ENCODE data around the gene DPYSL4. TPM values are rescaled to one million over a fixed set of nuclear protein-coding genes. Genes with fewer than 3 reads are reported as not detected.

Gene DPYSL4
- total RNA-seq, 6 donors from 2014 or later, result 0.11 to 2.2 (median 0.79) TPM; not detected in 1

DNA sequence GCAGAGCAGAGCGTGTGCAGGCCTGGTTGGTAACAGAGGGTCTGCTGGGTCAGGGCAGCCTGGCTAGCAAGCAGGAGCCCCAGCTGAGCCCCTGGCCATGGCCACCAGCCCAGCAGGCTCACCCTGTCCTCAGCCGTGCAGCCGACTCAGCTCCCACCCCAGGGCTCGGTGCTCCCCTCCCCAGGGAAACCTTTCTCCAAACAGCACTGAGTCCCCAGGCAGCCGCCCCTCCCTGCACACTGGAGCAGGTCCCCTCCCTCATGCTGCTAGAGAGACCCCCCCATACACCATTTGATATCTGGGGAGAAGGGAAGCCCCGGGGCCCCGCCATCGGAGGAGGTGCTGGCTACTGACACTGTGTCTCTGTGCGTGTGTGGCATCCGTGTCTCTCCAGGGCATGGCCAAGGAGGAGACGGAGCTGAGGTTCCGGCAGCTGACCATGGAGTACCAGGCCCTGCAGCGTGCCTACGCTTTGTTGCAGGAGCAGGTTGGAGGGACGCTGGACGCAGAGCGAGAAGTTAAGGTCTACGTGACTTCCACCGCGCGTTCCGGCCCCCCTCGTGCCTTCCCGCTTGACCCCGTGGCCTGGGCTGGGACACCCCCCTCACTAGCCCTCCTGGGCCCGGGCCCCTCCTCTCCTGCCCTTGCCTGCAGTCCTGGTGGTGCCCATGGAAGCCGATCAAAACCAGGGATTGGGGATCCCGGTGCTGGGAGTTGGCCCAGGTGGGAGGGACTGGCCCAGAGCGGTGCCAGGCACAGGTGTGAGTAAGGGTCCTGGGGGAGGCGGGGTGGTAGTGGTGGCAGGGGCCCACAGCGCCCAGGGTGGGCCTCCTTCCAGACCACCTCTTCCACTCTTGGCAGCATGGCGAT is 45.0 kb upstream of the DPYSL4 start:
- DNase-seq, result no peak
- H3K9me3 ChIP-seq, result no peaks in the 10 kb centered on the region
- H3K27ac ChIP-seq, result no peak overlapping the region
- peaks cover 0 to 10% (median 0%) of the 10 kb centered on the region in 4 donors for H3K4me1 ChIP-seq
- H3K4me3 ChIP-seq, result no peak overlapping the region
- 84 to 88% methylated on average over 19 to 32 of the region's 32 CpGs for WGBS, 2 donors
- H3K36me3 ChIP-seq, result no peaks in the 10 kb centered on the region
- peaks cover 0 to 9% (median 3%) of the 10 kb centered on the region in 4 donors for H3K27me3 ChIP-seq
- TF ChIP-seq POLR2AphosphoS5 (IDR thresholded peaks at IDR 0.05) (no peak), EP300 (IDR thresholded peaks at IDR 0.05) (no peak)
- TF ChIP-seq, protein P1, sequence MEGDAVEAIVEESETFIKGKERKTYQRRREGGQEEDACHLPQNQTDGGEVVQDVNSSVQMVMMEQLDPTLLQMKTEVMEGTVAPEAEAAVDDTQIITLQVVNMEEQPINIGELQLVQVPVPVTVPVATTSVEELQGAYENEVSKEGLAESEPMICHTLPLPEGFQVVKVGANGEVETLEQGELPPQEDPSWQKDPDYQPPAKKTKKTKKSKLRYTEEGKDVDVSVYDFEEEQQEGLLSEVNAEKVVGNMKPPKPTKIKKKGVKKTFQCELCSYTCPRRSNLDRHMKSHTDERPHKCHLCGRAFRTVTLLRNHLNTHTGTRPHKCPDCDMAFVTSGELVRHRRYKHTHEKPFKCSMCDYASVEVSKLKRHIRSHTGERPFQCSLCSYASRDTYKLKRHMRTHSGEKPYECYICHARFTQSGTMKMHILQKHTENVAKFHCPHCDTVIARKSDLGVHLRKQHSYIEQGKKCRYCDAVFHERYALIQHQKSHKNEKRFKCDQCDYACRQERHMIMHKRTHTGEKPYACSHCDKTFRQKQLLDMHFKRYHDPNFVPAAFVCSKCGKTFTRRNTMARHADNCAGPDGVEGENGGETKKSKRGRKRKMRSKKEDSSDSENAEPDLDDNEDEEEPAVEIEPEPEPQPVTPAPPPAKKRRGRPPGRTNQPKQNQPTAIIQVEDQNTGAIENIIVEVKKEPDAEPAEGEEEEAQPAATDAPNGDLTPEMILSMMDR (IDR thresholded peaks at IDR 0.05), result no peak
- no peak for ATAC-seq (ENCODE audit: low FRiP score in 2 of 2)

DNA sequence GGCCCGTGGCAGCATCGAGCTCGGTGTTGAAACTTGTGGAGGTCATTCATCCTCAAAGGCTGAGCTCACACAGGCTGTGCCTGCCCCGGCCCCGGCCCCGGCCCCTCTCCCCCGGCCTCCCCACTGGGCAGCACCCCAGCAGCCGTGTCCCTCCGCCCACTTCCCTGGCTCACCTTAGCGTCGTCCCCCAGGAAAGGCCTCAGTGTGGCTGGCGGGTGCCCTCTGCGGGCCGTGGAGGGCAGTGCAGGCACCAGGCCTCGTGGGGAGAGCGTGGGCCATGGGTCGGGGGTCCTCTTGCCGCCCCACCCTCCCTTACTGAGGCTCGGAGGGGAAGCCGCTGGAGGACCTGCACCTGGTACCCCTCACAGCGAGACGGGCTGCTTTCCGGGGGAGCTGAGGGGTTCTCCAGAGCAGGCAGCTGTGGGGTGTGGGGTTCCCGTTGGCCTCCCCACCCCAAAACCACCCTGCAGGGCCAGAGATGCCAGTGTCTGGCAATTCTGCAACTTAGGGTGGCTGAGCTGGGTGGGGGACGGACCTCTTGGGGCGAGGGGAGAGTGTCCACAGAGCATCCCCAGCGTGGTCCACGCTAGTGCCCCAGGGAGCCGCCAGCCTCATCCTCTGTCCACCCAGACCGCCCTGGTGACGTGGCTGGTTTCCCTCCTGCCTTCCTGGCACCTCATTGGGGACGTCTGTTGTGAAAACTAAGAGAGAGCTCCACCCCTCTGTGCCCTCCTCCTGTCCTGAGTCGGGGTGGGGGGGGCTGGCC is 44.2 kb upstream of the DPYSL4 start:
- no peak for TF ChIP-seq EP300 (IDR thresholded peaks at IDR 0.05)
- TF ChIP-seq, protein P1 (IDR thresholded peaks at IDR 0.05), result peak; percentile 81 to 87 (median 83)
- peak; percentile 39 to 92 for DNase-seq
- ATAC-seq (ENCODE audit: low FRiP score in 2 of 2), result peak; percentile 60 to 61
- Histone ChIP-seq H3K27ac (no peak overlapping the region), H3K4me1 (peaks cover 0 to 10% (median 0%) of the 10 kb centered on the region in 4 donors), H3K27me3 (peaks cover 0 to 9% (median 3%) of the 10 kb centered on the region in 4 donors), H3K9me3 (no peaks in the 10 kb centered on the region), H3K4me3 (no peak overlapping the region), H3K36me3 (no peaks in the 10 kb centered on the region)
- WGBS, 2 donors, result 24 to 28% methylated on average over 16 to 33 of the region's 33 CpGs

DNA sequence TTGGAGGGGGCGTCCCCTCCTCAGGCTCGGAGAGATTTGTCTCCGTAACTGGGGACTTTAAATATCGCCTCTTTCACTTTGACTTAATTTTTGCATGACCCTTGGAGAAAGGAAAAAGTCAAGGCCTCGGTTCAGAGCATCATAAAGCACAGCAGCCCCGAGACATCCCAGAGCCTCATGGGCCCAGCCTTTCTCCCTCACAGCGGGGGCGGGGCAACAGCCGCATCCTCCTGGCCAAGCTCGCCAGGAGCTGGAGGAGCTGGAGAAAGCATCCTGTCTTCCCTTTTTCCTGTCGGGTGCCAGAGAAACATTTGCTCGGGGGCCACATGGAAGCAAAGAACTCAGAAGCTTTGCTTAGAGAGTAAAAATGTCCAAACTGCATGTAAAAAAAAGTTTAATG is 43.6 kb upstream of the DPYSL4 start:
- Histone ChIP-seq H3K4me3 (no peak overlapping the region), H3K4me1 (peaks cover 0 to 10% (median 0%) of the 10 kb centered on the region in 4 donors), H3K27me3 (peaks cover 0 to 9% (median 3%) of the 10 kb centered on the region in 4 donors), H3K9me3 (no peaks in the 10 kb centered on the region), H3K36me3 (no peaks in the 10 kb centered on the region), H3K27ac (no peak overlapping the region)
- TF ChIP-seq POLR2AphosphoS5 (IDR thresholded peaks at IDR 0.05), result no peak
- no peak for TF ChIP-seq POLR2A (IDR thresholded peaks at IDR 0.05)
- TF ChIP-seq EP300 (IDR thresholded peaks at IDR 0.05), result no peak
- TF ChIP-seq, protein P1 (IDR thresholded peaks at IDR 0.05), result no peak
- DNase-seq (no peak), ATAC-seq (ENCODE audit: low FRiP score in 2 of 2) (no peak)
- 11 to 30% methylated on average over 3 to 12 of the region's 12 CpGs for WGBS, 2 donors

DNA sequence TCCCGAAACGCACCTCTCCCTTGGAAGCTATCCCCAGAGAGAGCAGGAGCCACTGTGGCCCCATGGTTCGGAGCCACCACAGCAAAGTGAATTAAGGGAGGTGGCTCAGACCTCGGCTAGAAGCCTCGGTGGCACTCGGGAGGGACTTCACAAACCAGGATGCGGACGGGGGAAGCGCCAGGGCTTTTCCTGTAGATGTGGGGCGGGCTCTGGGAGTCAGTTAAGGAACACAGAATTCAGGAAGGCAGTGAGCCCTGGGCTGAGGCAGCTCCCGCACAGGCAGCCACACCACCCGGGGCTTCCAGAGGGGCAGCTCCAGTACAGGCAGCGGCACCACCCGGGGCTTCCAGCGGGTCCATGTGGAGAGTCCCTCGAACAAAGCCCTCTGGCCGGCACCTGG is 42.7 kb upstream of the DPYSL4 start:
- H3K27me3 ChIP-seq, result peaks cover 0 to 9% (median 3%) of the 10 kb centered on the region in 4 donors
- H3K36me3 ChIP-seq, result no peaks in the 10 kb centered on the region
- WGBS, 2 donors, result 44 to 70% methylated on average over 9 to 13 of the region's 17 CpGs
- ATAC-seq (ENCODE audit: low FRiP score in 2 of 2), result no peak
- no peak overlapping the region for H3K4me3 ChIP-seq
- TF ChIP-seq POLR2A (IDR thresholded peaks at IDR 0.05) (no peak), POLR2AphosphoS5 (IDR thresholded peaks at IDR 0.05) (no peak), EP300 (IDR thresholded peaks at IDR 0.05) (no peak)
- TF ChIP-seq, protein P1 (IDR thresholded peaks at IDR 0.05), result no peak
- peaks cover 0 to 10% (median 0%) of the 10 kb centered on the region in 4 donors for H3K4me1 ChIP-seq
- H3K27ac ChIP-seq, result no peak overlapping the region
- H3K9me3 ChIP-seq, result no peaks in the 10 kb centered on the region
- peak in 1 of 2 donors; percentile 73 for DNase-seq

Data from upper lobe of left lung (tissue), 6 donors.